ENCODE measurements around the gene SHF.

GRCh38 chr15:45121706-45122417 is 65.9 kb downstream of the SHF start:
- no peak for TF ChIP-seq SRF (IDR thresholded peaks at IDR 0.05; ENCODE audit: low read depth, low read length)
- no peak for TF ChIP-seq ATF3 (IDR thresholded peaks at IDR 0.05; ENCODE audit: insufficient read depth, low read depth, low read length)
- TF ChIP-seq RXRA (IDR thresholded peaks at IDR 0.05; ENCODE audit: insufficient read depth, low read depth, low read length), result no peak
- no peak for TF ChIP-seq POLR2A (IDR thresholded peaks at IDR 0.05; ENCODE audit: control extremely low read depth in 1 of 2, low read depth in 2 of 2, low read length in 2 of 2)
- TF ChIP-seq GTF2F1 (IDR thresholded peaks at IDR 0.05; ENCODE audit: borderline replicate concordance, low read depth, low read length), result no peak
- no peak for TF ChIP-seq EZH2 (IDR thresholded peaks at IDR 0.05; ENCODE audit: low read depth, low read length, severe bottlenecking)
- TF ChIP-seq RFX5 (IDR thresholded peaks at IDR 0.05; ENCODE audit: borderline replicate concordance, low read depth, low read length), result no peak
- no peak for TF ChIP-seq CREB1 (IDR thresholded peaks at IDR 0.05)
- TF ChIP-seq PHF8 (conservative IDR thresholded peaks at IDR 0.05; ENCODE audit: low read depth, low read length), result no peak
- no peak for TF ChIP-seq SP1 (IDR thresholded peaks at IDR 0.05; ENCODE audit: low read depth, low read length)
- TF ChIP-seq SAP30 (IDR thresholded peaks at IDR 0.05; ENCODE audit: insufficient read depth, insufficient replicate concordance, low read length), result no peak
- no peak for TF ChIP-seq E2F6 (IDR thresholded peaks at IDR 0.05)
- no peak for TF ChIP-seq CHD1 (IDR thresholded peaks at IDR 0.05; ENCODE audit: low read depth, low read length)
- no peak for TF ChIP-seq GABPA (IDR thresholded peaks at IDR 0.05; ENCODE audit: borderline replicate concordance, insufficient read depth, low read length)
